PC-3 (cell line): ENCODE results near the gene SLC24A3. TPM values are rescaled to one million over a fixed set of nuclear protein-coding genes. Genes with fewer than 3 reads are reported as not detected.

ENCODE experiments used
- ATAC-seq: fragments of 200-7000 bp; cut with Tn5 transposase; 2 replicates; pipeline ENCODE4 v1.9.1; 2020; ENCODE audit warnings: mild to moderate bottlenecking, moderate library complexity
- BruUV-seq: library from RNA; stranded (reverse); fragments of 400-500 nt; replicated peaks from 2 replicates; lab custom pipeline; 2021; lab: Mats Ljungman, UMichigan
- CTCF ChIA-PET: fragments of 300-600 bp; sonication (Branson Sonifier 250); formaldehyde crosslinking; loops from one replicate; lab custom pipeline; 2022; ENCODE audit warnings: antibody characterized with exemption; lab: Charles Lee
- POLR2A ChIA-PET: fragments of 300-600 bp; sonication (Branson Sonifier 250); formaldehyde crosslinking; loops from one replicate; lab custom pipeline; 2022; ENCODE audit warnings: antibody characterized with exemption; ENCODE audit not compliant: unreplicated experiment; lab: Charles Lee
- DNase-seq: peaks from one replicate; pipeline ENCODE4 v3.0.0-alpha.2; 2015
- H2AFZ ChIP-seq: fragments of 300-600 bp; sonication (generic); 2 replicates; pipeline ENCODE4 v1.6.0; 2016; ENCODE audit warnings: antibody characterized with exemption, low read length
- H3F3A ChIP-seq: fragments of 300-600 bp; sonication (generic); one replicate; pipeline ENCODE4 v1.6.0; 2017; ENCODE audit warnings: antibody characterized with exemption, low read length, control low read depth, mild to moderate bottlenecking; ENCODE audit not compliant: unreplicated experiment
- H3K27ac ChIP-seq: fragments of 300-600 bp; sonication (generic); 2 replicates; pipeline ENCODE4 v1.5.1; 2016; ENCODE audit warnings: mild to moderate bottlenecking, low read length
- H3K27me3 ChIP-seq: fragments of 300-600 bp; sonication (generic); 2 replicates; pipeline ENCODE4 v1.6.1; 2016; ENCODE audit warnings: low read length, mixed read lengths
- H3K36me3 ChIP-seq: fragments of 300-600 bp; sonication (generic); 2 replicates; pipeline ENCODE4 v1.6.1; 2016; ENCODE audit warnings: low read depth, mixed run types, low read length, mixed read lengths
- H3K4me1 ChIP-seq: fragments of 300-600 bp; sonication (generic); 2 replicates; pipeline ENCODE4 v1.5.1; 2016; ENCODE audit warnings: low read length; ENCODE audit not compliant: insufficient read depth
- H3K4me2 ChIP-seq: fragments of 300-600 bp; sonication (generic); 2 replicates; pipeline ENCODE4 v1.6.0; 2016; ENCODE audit warnings: low read length
- H3K4me3 ChIP-seq: fragments of 300-600 bp; sonication (generic); 2 replicates; pipeline ENCODE4 v1.5.1; 2016; ENCODE audit warnings: mild to moderate bottlenecking, low read length, mixed read lengths
- H3K79me2 ChIP-seq: fragments of 300-600 bp; sonication (generic); 2 replicates; pipeline ENCODE4 v1.6.1; 2017; ENCODE audit warnings: low read length, mixed read lengths
- H3K9ac ChIP-seq: fragments of 300-600 bp; sonication (generic); 2 replicates; pipeline ENCODE4 v1.6.0; 2016; ENCODE audit warnings: mild to moderate bottlenecking, low read length
- H3K9me2 ChIP-seq: fragments of 300-600 bp; sonication (generic); replicated peaks from 2 replicates; pipeline ENCODE4 v1.6.1; 2016; ENCODE audit warnings: mixed run types, low read length, mixed read lengths
- H3K9me3 ChIP-seq: fragments of 300-600 bp; sonication (generic); 2 replicates; pipeline ENCODE4 v1.6.1; 2016; ENCODE audit warnings: low read length, mixed read lengths
- H4K20me1 ChIP-seq: fragments of 300-600 bp; sonication (generic); 2 replicates; pipeline ENCODE4 v1.6.1; 2016; ENCODE audit warnings: low read length, mixed read lengths
- CTCF ChIP-seq: fragments of 300-600 bp; sonication (generic); conservative IDR thresholded peaks from 2 replicates; pipeline ENCODE4 v1.5.1; 2017; ENCODE audit warnings: antibody characterized with exemption, low read depth, mild to moderate bottlenecking, low read length
- EZH2 ChIP-seq: fragments of 300-600 bp; sonication (generic); IDR thresholded peaks from one replicate; pipeline ENCODE4 v1.6.1; 2017; ENCODE audit warnings: antibody characterized with exemption, mild to moderate bottlenecking, low read length; ENCODE audit not compliant: unreplicated experiment
- EZH2phosphoT487 ChIP-seq: fragments of 300-600 bp; sonication (generic); IDR thresholded peaks from 2 replicates; pipeline ENCODE4 v1.6.1; 2018; ENCODE audit warnings: mild to moderate bottlenecking, antibody characterized with exemption, low read length, borderline replicate concordance
- intact Hi-C: fragments of 100-400 bp; cut with micrococcal nuclease; formaldehyde crosslinking; loops from 2 replicates; pipeline ENCODE4 v1.9.0; 2023
- total RNA-seq: library from RNA; depleted of rRNA; stranded (reverse); fragments of >200 nt; gene quantifications from 2 replicates; pipeline ENCODE4 v1.2.3, GENCODE V29; 2014

The SLC24A3 gene
- total RNA-seq, 1 experiment from 2014 or later = 0.11 TPM

- TF ChIP-seq EZH2phosphoT487 (no peak), CTCF (no peak), EZH2 (no peak)
- POLR2A ChIA-PET = no interaction called here
- ATAC-seq = no peak
- H3K4me3 ChIP-seq = no peak overlapping the region
- no peak overlapping the region for H3K9ac ChIP-seq
- CTCF ChIA-PET = no interaction called here
- H2AFZ ChIP-seq = no peak overlapping the region
- H3K36me3 ChIP-seq = no peaks in the 10 kb centered on the region
- H3K79me2 ChIP-seq = no peaks in the 10 kb centered on the region
- intact Hi-C loops = no loop called here
- H3K4me2 ChIP-seq = no peak overlapping the region
- no peaks in the 10 kb centered on the region for H4K20me1 ChIP-seq
- no peak for DNase-seq
- no peaks in the 10 kb centered on the region for H3K9me2 ChIP-seq
- H3K27me3 ChIP-seq = peaks cover 47% of the 10 kb centered on the region
- BruUV-seq = no TSS peak
- H3K4me1 ChIP-seq = no peaks in the 10 kb centered on the region
- H3K9me3 ChIP-seq = no peaks in the 10 kb centered on the region
- no peak overlapping the region for H3K27ac ChIP-seq
- no peaks in the 10 kb centered on the region for H3F3A ChIP-seq
These were observed 207.0 kb downstream of the SLC24A3 start for GRCh38 chr20:19419396-19419795.

GRCh38 chr20:19423097-19423899, 210.9 kb downstream of the SLC24A3 start:
- TF ChIP-seq EZH2phosphoT487 = no peak
- no peak for TF ChIP-seq EZH2
- no peak for TF ChIP-seq CTCF
- Histone ChIP-seq H3K4me3 (no peak overlapping the region), H3K9me2 (no peaks in the 10 kb centered on the region), H3K9ac (no peak overlapping the region), H4K20me1 (no peaks in the 10 kb centered on the region), H3K9me3 (no peaks in the 10 kb centered on the region), H3K27ac (no peak overlapping the region), H3F3A (no peaks in the 10 kb centered on the region), H3K27me3 (peaks cover 67% of the 10 kb centered on the region), H2AFZ (no peak overlapping the region), H3K36me3 (no peaks in the 10 kb centered on the region), H3K4me2 (no peak overlapping the region), H3K79me2 (no peaks in the 10 kb centered on the region), H3K4me1 (no peaks in the 10 kb centered on the region)
- no TSS peak for BruUV-seq
- ChIA-PET CTCF (no interaction called here), POLR2A (no interaction called here)
- intact Hi-C loops = no loop called here
- ATAC-seq = no peak
- DNase-seq = no peak

GRCh38 chr20:19423900-19424620, 211.6 kb downstream of the SLC24A3 start:
- H3K27ac ChIP-seq = no peak overlapping the region
- H3K36me3 ChIP-seq = no peaks in the 10 kb centered on the region
- no peaks in the 10 kb centered on the region for H3K9me2 ChIP-seq
- no peaks in the 10 kb centered on the region for H3K9me3 ChIP-seq
- DNase-seq (no peak), ATAC-seq (no peak)
- no peaks in the 10 kb centered on the region for H4K20me1 ChIP-seq
- ChIA-PET POLR2A (no interaction called here), CTCF (no interaction called here)
- H3K79me2 ChIP-seq = no peaks in the 10 kb centered on the region
- no peak overlapping the region for H2AFZ ChIP-seq
- no peaks in the 10 kb centered on the region for H3K4me1 ChIP-seq
- no peak overlapping the region for H3K4me3 ChIP-seq
- H3K27me3 ChIP-seq = peaks cover 75% of the 10 kb centered on the region
- H3K4me2 ChIP-seq = no peak overlapping the region
- no peak for TF ChIP-seq EZH2phosphoT487
- TF ChIP-seq CTCF = no peak
- no peak for TF ChIP-seq EZH2
- H3K9ac ChIP-seq = no peak overlapping the region
- intact Hi-C loops = no loop called here
- no peaks in the 10 kb centered on the region for H3F3A ChIP-seq
- BruUV-seq = no TSS peak
